Aorta (tissue), 5 donors: ENCODE data around the gene FAM237B. TPM values are rescaled to one million over a fixed set of nuclear protein-coding genes. Genes with fewer than 3 reads are reported as not detected.

Experiments
- ATAC-seq: fragments of 200-7000 bp; cut with Tn5 transposase; one replicate; pipeline ENCODE4 v1.9.1; 2022; ENCODE audit warnings: moderate library complexity; ENCODE audit not compliant: low FRiP score
- DNase-seq, 2 donors: peaks; one replicate each; pipeline ENCODE4 v3.0.0-alpha.2; 2020
- H3K27ac ChIP-seq, 2 donors: one replicate each; pipeline ENCODE4 v1.5.1; 2013; ENCODE audit warnings: low read length in 2 of 2, mild to moderate bottlenecking in 2 of 2, moderate library complexity in 2 of 2, control low read depth in 1 of 2, inconsistent platforms in 1 of 2, low read depth in 1 of 2
- H3K27me3 ChIP-seq, 2 donors: one replicate each; pipeline ENCODE4 v1.6.1; 2013; ENCODE audit warnings: control low read depth in 1 of 2, low read length in 1 of 2, mild to moderate bottlenecking in 1 of 2, moderate library complexity in 1 of 2; ENCODE audit not compliant: insufficient read depth in 2 of 2, control insufficient read depth in 1 of 2
- H3K36me3 ChIP-seq, 2 donors: one replicate each; pipeline ENCODE4 v1.6.1; 2013; ENCODE audit warnings: control low read depth in 1 of 2, low read length in 1 of 2, mild to moderate bottlenecking in 1 of 2; ENCODE audit not compliant: insufficient read depth in 2 of 2, control insufficient read depth in 1 of 2
- H3K4me1 ChIP-seq, 2 donors: one replicate each; pipeline ENCODE4 v1.6.1; 2013; ENCODE audit warnings: low read length in 2 of 2, control low read depth in 1 of 2, mild to moderate bottlenecking in 1 of 2, moderate library complexity in 1 of 2; ENCODE audit not compliant: insufficient read depth in 2 of 2, control insufficient read depth in 1 of 2
- H3K4me3 ChIP-seq, 2 donors: one replicate each; pipeline ENCODE4 v1.5.1; 2013; ENCODE audit warnings: low read length in 2 of 2, control low read depth in 1 of 2, mild to moderate bottlenecking in 1 of 2
- H3K9me3 ChIP-seq: one replicate; pipeline ENCODE4 v1.6.1; 2013; ENCODE audit warnings: mild to moderate bottlenecking, low read length; ENCODE audit not compliant: control insufficient read depth
- WGBS, 2 donors: extraction: QIAGEN DNeasy Blood & Tissue Kit; methylation state at CpG; one replicate each; pipeline ENCODE4 v1.1.7; 2013; 5-methylcytosine and 5-hydroxymethylcytosine counted together
- intact Hi-C, 2 donors: fragments of 100-400 bp; cut with DNase I; formaldehyde crosslinking; loops; one replicate each; pipeline versions ENCODE4 v1.14.2 to v1.15.0; 2022
- polyA plus RNA-seq, 2 donors: library from polyadenylated mRNA; stranded (reverse); fragments of 200-250 nt; gene quantifications; one replicate each; pipeline ENCODE4 v1.2.3, GENCODE V29; 2013
- total RNA-seq, 2 donors: library from RNA; stranded (reverse); fragmentation: NEBNext Ultra II Directional; extraction: Animal tissue kit (Norgen Biotek cat#: 25700); gene quantifications; one replicate each; pipeline ENCODE4 v1.2.1, GENCODE V29; 2021
- donor health status: healthy with polysubstance abuse.
- donor health status: Bipolar disorder and iron deficiency.
- donor health status: DM: no; HTN: no; CAD: no.
- donor health status: DM: no; HTN: no; CAD: no.
- donor health status: DM: yes; HTN: yes; CAD: no.

The FAM237B gene
- total and polyA plus RNA-seq, 4 donors: not detected

DNA sequence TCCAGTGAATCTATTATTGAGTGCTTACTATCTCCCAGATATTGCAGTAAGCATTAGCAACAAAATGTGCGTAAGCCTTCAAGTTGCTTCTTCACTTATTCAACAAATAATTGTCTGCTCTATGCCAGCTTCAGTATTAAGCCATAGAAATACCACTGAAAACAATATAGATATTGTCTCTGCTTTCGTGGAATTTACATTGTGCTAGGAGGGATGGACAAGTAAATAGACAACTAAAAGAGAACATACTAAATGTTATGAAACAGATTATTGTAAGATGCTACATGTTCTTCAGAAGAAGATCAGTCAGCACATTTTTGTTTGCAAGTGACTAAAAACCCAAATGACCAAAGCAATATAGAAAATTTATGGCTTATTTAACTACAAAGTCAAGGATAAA, 48.9 kb downstream of the FAM237B start:
- no peak for DNase-seq
- intact Hi-C loops: no loop called here
- no peak for ATAC-seq
- H3K27ac ChIP-seq: no peak overlapping the region
- H3K36me3 ChIP-seq: no peaks in the 10 kb centered on the region
- WGBS, 2 donors: 87 to 91% methylated on average over 2 of the region's 2 CpGs
- no peaks in the 10 kb centered on the region for H3K27me3 ChIP-seq
- H3K4me1 ChIP-seq: peaks cover 0 to 3% of the 10 kb centered on the region in 2 donors
- no peaks in the 10 kb centered on the region for H3K9me3 ChIP-seq
- no peak overlapping the region for H3K4me3 ChIP-seq

- Histone ChIP-seq H3K4me3 (no peak overlapping the region), H3K4me1 (peaks cover 0 to 5% of the 10 kb centered on the region in 2 donors), H3K27ac (no peak overlapping the region), H3K9me3 (no peaks in the 10 kb centered on the region), H3K27me3 (no peaks in the 10 kb centered on the region), H3K36me3 (no peaks in the 10 kb centered on the region)
- 54 to 63% methylated on average over 2 of the region's 2 CpGs for WGBS, 2 donors
- DNase-seq (no peak), ATAC-seq (peak; percentile 13)
- intact Hi-C loops: no loop called here
Measured at GRCh38 chr7:90271753-90272152, 49.4 kb downstream of the FAM237B start.

DNA sequence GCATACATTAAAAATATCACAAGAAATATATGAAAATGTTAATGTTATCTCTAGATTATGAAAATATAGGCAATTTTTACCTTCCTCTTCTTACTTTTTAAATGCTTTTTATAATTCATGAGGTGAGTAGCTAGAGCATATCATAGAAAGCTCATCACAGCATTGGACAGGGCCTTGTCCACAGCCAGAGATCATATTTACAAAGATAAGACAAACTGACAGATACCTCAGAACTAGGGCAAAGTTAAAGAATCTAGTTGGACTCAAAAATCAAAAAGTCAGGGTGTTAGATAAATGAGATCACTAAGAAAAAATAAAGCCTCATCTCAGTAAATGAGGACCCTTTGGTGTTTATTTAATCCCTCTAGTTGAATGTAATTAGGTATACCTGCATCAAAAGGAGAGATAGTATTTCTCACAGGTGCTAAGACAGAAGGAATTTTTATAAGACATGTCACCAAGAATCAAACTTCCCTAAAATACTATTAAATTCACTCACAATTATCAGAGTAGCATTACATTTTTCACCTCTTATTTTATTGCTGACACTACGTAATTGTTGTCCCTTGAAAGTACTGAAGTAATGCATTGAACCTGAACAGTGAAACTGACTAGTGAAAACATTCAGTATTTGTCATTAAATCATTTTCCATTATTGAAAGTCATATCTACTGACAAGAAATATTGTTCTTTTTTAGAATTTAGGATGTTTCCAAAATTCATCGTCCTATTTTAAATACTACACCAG, 50.5 kb downstream of the FAM237B start:
- Histone ChIP-seq H3K27ac (no peak overlapping the region), H3K4me1 (peaks cover 0 to 5% of the 10 kb centered on the region in 2 donors), H3K36me3 (no peaks in the 10 kb centered on the region), H3K9me3 (no peaks in the 10 kb centered on the region), H3K4me3 (no peak overlapping the region), H3K27me3 (no peaks in the 10 kb centered on the region)
- intact Hi-C loops: no loop called here
- 95% methylated on average over 2 of the region's 2 CpGs for WGBS, 2 donors
- DNase-seq: no peak
- no peak for ATAC-seq

GRCh38 chr7:90269163-90269562, 51.9 kb downstream of the FAM237B start:
- Histone ChIP-seq H3K4me3 (no peak overlapping the region), H3K9me3 (no peaks in the 10 kb centered on the region), H3K36me3 (no peaks in the 10 kb centered on the region), H3K27me3 (no peaks in the 10 kb centered on the region), H3K27ac (no peak overlapping the region), H3K4me1 (peaks cover 0 to 5% of the 10 kb centered on the region in 2 donors)
- no peak for ATAC-seq
- intact Hi-C loops: loop anchor here in 1 of 2 donors (5.0 kb wide), 1 partner anchor 117 kb away; the partner anchor contains the start of gene STEAP1
- WGBS, 2 donors: 61 to 71% methylated on average over 1 of the region's 1 CpG
- no peak for DNase-seq

DNA sequence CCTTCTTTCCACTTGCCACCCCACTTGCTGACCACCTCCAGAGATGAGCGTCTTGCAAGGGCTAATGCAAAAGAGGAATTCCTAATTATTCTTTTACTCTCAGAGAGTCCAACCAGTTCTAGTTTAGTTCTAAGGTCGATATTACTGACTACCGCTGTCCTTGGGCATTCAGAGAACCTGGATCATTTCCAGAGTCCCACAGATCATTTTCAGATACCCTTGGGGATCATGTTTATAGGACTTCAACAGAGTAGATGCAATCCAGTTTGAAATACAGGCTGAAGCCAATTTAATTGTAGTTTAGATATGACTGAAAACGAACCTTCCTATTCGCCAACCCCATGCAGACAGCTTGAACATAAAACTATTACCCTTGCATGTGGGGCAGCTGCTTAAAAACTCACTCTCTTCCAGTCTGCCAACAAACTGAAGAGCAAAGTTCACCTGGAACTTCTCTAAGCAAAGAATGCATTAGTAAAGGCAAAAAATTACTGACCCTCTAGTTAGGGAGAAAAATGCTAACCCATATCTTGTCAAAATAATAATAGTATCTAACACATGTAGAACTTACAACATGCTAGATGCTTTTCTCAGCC, 53.7 kb downstream of the FAM237B start:
- Histone ChIP-seq H3K4me1 (peaks cover 0 to 5% of the 10 kb centered on the region in 2 donors), H3K9me3 (no peaks in the 10 kb centered on the region), H3K27ac (no peak overlapping the region), H3K27me3 (no peaks in the 10 kb centered on the region), H3K4me3 (no peak overlapping the region), H3K36me3 (no peaks in the 10 kb centered on the region)
- ATAC-seq (peak; percentile 31), DNase-seq (no peak)
- intact Hi-C loops: loop anchor here in 1 of 2 donors (5.0 kb wide), 1 partner anchor 115 kb away; the partner anchor contains the start of gene STEAP1
- 60 to 64% methylated on average over 5 of the region's 5 CpGs for WGBS, 2 donors

- H3K4me3 ChIP-seq: no peak overlapping the region
- H3K4me1 ChIP-seq: peaks cover 0 to 5% of the 10 kb centered on the region in 2 donors
- no peak overlapping the region for H3K27ac ChIP-seq
- intact Hi-C loops: loop anchor here in 1 of 2 donors (5.0 kb wide), 1 partner anchor 115 kb away; the partner anchor contains the start of gene STEAP1
- WGBS, 2 donors: 21 to 25% methylated on average over 3 of the region's 3 CpGs
- DNase-seq (no peak), ATAC-seq (peak; percentile 78)
- no peaks in the 10 kb centered on the region for H3K36me3 ChIP-seq
- H3K27me3 ChIP-seq: no peaks in the 10 kb centered on the region
- H3K9me3 ChIP-seq: no peaks in the 10 kb centered on the region
Measured at GRCh38 chr7:90266808-90267207, 54.3 kb downstream of the FAM237B start.

Other genes with a start within 250 kb of the FAM237B start
- 10 to 100 TPM; 31.7 to 41.1 TPM for gene STEAP1, start 166.8 kb downstream of the FAM237B start, total RNA-seq
- gene STEAP1, start 166.8 kb downstream of the FAM237B start, polyA plus RNA-seq: 10 to 100 TPM in 1 of 2 donors, 1 to 10 TPM in 1; 7.8 to 33.5 TPM
- 10 to 100 TPM; 36.2 to 73.2 TPM for gene STEAP2, start 109.6 kb downstream of the FAM237B start, total RNA-seq
- 10 to 100 TPM in 1 of 2 donors, 1 to 10 TPM in 1; 3.1 to 18.2 TPM for gene STEAP2, start 109.6 kb downstream of the FAM237B start, polyA plus RNA-seq
- gene CFAP69, start 76.1 kb downstream of the FAM237B start, total RNA-seq: 10 to 100 TPM; 11.4 to 15.8 TPM
- gene CFAP69, start 76.1 kb downstream of the FAM237B start, polyA plus RNA-seq: 10 to 100 TPM in 1 of 2 donors, 1 to 10 TPM in 1; 1.8 to 18.7 TPM
- gene GTPBP10, start 25.4 kb upstream of the FAM237B start, total RNA-seq: 10 to 100 TPM; 18.2 to 24.6 TPM
- 10 to 100 TPM in 1 of 2 donors, 1 to 10 TPM in 1; 5.3 to 13.2 TPM for gene GTPBP10, start 25.4 kb upstream of the FAM237B start, polyA plus RNA-seq
- 10 to 100 TPM; 29.0 to 35.1 TPM for gene CLDN12, start 82.2 kb upstream of the FAM237B start, total RNA-seq
- 10 to 100 TPM in 1 of 2 donors, 1 to 10 TPM in 1; 8.4 to 20.4 TPM for gene CLDN12, start 82.2 kb upstream of the FAM237B start, polyA plus RNA-seq
- not detected for gene PTTG1IP2, start 148.3 kb upstream of the FAM237B start, total RNA-seq
- gene PTTG1IP2, start 148.3 kb upstream of the FAM237B start, polyA plus RNA-seq: not detected